ENCODE measurements around the gene IST1. TPM values are rescaled to one million over a fixed set of nuclear protein-coding genes. Genes with fewer than 3 reads are reported as not detected.

Gene IST1
- total and polyA plus RNA-seq, 9 of the 15 experiments (the other 6 are each of a cell fraction or from before 2014, with no cell fraction given), result 135 to 334 (median 188) TPM

DNA sequence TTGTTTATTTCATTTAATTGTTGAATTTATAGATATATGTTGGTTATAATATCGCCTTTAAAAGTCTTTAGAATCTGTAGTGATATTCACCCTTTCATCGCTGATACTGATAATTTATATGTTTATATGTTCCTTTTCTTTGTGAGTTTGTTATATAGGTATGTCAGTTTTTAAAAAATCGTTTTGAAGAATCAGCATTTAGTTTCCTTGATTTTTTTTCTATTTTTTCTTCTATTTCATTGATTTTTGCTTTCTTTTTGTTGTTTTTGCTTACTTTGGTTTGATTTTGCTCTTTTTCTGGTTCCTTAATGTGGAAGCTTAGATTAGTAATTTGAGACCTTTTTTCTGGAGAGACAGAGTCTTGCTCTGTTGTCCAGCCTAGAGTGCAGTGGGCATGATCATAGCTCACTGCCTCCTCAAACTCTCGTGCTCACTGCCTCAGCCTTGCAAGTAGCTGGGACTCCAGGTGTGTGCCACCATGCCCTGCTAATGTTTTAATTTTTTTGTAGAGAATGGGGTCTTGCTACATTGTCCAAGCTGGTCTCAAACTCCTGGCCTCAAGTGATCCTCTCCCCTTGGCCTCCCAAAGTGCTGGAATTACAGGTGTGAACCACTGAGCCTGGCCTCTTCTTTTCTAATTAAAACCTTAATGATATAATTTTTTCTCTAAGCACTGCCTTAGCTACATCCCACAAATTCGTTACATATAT, 7.5 kb downstream of the IST1 start (continued):
- TF ChIP-seq ZNF121 (CRISPR knock-in tag; conservative IDR thresholded peaks at IDR 0.05) (peak; percentile 87), ZNF146 (CRISPR knock-in tag; IDR thresholded peaks at IDR 0.05; ENCODE audit: unreplicated experiment) (no peak)
- TF ChIP-seq, protein P1, sequence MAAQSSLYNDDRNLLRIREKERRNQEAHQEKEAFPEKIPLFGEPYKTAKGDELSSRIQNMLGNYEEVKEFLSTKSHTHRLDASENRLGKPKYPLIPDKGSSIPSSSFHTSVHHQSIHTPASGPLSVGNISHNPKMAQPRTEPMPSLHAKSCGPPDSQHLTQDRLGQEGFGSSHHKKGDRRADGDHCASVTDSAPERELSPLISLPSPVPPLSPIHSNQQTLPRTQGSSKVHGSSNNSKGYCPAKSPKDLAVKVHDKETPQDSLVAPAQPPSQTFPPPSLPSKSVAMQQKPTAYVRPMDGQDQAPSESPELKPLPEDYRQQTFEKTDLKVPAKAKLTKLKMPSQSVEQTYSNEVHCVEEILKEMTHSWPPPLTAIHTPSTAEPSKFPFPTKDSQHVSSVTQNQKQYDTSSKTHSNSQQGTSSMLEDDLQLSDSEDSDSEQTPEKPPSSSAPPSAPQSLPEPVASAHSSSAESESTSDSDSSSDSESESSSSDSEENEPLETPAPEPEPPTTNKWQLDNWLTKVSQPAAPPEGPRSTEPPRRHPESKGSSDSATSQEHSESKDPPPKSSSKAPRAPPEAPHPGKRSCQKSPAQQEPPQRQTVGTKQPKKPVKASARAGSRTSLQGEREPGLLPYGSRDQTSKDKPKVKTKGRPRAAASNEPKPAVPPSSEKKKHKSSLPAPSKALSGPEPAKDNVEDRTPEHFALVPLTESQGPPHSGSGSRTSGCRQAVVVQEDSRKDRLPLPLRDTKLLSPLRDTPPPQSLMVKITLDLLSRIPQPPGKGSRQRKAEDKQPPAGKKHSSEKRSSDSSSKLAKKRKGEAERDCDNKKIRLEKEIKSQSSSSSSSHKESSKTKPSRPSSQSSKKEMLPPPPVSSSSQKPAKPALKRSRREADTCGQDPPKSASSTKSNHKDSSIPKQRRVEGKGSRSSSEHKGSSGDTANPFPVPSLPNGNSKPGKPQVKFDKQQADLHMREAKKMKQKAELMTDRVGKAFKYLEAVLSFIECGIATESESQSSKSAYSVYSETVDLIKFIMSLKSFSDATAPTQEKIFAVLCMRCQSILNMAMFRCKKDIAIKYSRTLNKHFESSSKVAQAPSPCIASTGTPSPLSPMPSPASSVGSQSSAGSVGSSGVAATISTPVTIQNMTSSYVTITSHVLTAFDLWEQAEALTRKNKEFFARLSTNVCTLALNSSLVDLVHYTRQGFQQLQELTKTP (IDR thresholded peaks at IDR 0.05; ENCODE audit: low read depth in 1 of 2, partially characterized antibody in 2 of 2), result no peak
- TF ChIP-seq, protein P2, sequence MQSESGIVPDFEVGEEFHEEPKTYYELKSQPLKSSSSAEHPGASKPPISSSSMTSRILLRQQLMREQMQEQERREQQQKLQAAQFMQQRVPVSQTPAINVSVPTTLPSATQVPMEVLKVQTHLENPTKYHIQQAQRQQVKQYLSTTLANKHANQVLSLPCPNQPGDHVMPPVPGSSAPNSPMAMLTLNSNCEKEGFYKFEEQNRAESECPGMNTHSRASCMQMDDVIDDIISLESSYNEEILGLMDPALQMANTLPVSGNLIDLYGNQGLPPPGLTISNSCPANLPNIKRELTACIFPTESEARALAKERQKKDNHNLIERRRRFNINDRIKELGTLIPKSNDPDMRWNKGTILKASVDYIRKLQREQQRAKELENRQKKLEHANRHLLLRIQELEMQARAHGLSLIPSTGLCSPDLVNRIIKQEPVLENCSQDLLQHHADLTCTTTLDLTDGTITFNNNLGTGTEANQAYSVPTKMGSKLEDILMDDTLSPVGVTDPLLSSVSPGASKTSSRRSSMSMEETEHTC (IDR thresholded peaks at IDR 0.05), result no peak
- TF ChIP-seq, protein P3, sequence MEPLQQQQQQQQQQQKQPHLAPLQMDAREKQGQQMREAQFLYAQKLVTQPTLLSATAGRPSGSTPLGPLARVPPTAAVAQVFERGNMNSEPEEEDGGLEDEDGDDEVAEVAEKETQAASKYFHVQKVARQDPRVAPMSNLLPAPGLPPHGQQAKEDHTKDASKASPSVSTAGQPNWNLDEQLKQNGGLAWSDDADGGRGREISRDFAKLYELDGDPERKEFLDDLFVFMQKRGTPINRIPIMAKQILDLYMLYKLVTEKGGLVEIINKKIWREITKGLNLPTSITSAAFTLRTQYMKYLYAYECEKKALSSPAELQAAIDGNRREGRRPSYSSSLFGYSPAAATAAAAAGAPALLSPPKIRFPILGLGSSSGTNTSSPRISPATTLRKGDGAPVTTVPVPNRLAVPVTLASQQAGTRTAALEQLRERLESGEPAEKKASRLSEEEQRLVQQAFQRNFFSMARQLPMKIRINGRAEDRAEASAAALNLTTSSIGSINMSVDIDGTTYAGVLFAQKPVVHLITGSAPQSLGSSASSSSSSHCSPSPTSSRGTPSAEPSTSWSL (CRISPR knock-in tag; IDR thresholded peaks at IDR 0.05; ENCODE audit: borderline replicate concordance), result no peak

Measured in K562 (cell line).